ENCODE data around the gene MELTF.

MELTF gene

DNA sequence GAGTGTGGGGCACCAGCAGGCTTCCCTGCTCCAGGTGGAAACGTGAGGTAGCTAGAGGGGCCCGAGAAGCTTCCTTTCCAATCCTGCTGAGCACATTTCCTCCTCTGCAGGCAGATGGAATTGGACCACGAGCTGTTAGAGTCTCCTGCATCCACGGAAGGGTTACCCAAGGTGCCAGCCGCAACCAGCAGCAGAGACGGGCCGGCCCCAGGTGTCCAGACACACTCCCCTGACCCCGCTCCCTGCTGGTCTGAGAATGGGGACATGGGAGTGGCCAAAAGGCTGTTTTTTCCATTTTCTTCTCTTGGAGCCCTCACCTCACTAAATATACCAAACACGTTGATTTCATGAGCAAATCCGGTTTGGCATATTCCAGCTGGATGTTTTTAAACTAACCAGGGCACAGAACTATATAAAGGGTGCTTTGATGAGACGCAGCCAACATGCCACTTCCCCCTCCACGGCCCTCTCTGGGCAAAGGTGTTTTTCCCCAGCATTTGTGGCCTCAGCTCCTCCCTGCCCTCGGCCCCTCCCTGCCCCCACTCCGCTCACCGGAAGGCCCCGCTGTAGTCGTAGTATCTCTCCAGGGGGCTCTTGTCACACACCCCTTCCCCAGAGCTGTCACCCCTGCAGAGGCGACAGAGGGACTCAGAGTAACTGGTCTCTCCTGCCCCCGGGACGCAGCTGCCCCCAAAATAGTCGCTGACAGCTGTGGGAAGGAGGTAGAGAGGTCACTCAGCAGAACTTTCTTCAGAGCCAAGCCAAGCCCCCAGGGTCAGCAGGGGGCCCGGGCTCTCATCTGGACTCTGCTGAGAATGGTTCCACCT lies 7.0 kb downstream of the MELTF start:
- TF ChIP-seq, protein P1, sequence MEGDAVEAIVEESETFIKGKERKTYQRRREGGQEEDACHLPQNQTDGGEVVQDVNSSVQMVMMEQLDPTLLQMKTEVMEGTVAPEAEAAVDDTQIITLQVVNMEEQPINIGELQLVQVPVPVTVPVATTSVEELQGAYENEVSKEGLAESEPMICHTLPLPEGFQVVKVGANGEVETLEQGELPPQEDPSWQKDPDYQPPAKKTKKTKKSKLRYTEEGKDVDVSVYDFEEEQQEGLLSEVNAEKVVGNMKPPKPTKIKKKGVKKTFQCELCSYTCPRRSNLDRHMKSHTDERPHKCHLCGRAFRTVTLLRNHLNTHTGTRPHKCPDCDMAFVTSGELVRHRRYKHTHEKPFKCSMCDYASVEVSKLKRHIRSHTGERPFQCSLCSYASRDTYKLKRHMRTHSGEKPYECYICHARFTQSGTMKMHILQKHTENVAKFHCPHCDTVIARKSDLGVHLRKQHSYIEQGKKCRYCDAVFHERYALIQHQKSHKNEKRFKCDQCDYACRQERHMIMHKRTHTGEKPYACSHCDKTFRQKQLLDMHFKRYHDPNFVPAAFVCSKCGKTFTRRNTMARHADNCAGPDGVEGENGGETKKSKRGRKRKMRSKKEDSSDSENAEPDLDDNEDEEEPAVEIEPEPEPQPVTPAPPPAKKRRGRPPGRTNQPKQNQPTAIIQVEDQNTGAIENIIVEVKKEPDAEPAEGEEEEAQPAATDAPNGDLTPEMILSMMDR (conservative IDR thresholded peaks at IDR 0.05; ENCODE audit: low read depth, low read length) = no peak
- DNase-seq (ENCODE audit: low read depth) = no peak
- H3K4me3 ChIP-seq (ENCODE audit: low read depth, low read length) = peak overlapping the region; percentile 8

DNA sequence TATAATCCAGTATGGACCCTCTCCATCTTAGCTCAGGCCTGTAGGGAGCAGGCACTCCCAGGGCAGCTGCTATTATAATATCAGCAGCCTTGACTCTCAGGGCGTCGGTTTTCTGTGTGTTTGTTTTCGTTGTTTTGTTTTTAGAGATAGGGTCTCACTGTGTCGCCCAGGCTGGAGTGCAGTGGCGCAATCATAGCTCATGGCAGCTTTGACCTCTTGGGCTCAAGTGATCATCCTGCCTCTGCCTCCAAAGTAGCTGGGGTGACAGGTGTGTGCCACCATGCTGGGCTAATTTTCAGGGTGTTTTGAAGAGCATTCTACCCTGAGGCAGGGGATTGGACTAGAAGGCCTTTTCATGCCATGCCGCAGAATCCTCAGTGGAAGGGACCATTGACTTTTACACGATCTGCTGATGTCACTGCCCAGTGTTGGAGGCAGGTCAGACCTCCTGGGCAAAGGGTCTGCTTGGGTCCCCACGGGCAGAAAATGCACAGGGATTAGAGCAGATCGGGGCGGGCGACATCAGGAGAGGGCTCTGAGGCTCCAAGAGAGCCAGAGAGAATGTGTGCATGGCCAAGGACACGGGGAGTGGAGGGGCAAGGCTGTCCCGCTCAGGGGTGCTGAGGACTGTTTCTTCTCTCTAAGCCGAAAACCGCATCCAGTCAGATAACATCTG lies 7.8 kb downstream of the MELTF start:
- TF ChIP-seq, protein P1 (conservative IDR thresholded peaks at IDR 0.05; ENCODE audit: low read depth, low read length) = no peak
- no peak for DNase-seq (ENCODE audit: low read depth)
- no peak overlapping the region for H3K4me3 ChIP-seq (ENCODE audit: low read depth, low read length)

DNA sequence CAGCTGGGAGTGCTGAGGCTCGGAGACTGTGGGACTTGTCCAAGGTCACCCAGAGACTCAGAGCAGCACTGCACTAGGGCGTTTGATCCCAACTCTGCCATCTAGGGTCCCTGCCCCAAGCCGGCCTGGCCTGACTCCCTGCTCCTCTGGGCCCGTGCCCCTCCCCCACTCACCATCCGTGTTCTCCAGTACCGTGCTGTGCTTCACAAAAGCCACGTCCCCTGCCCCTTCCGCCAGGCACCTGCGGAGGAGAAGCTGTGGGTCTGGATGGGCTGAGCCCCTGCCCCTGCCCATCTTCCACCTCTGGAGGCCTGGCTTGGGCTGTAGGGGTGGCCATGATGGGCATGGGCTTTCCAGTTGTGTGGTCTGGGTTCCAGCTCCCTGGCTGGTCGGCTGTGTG lies 8.4 kb downstream of the MELTF start:
- TF ChIP-seq, protein P1 (conservative IDR thresholded peaks at IDR 0.05; ENCODE audit: low read depth, low read length) = no peak
- H3K4me3 ChIP-seq (ENCODE audit: low read depth, low read length) = no peak overlapping the region
- no peak for DNase-seq (ENCODE audit: low read depth)

DNA sequence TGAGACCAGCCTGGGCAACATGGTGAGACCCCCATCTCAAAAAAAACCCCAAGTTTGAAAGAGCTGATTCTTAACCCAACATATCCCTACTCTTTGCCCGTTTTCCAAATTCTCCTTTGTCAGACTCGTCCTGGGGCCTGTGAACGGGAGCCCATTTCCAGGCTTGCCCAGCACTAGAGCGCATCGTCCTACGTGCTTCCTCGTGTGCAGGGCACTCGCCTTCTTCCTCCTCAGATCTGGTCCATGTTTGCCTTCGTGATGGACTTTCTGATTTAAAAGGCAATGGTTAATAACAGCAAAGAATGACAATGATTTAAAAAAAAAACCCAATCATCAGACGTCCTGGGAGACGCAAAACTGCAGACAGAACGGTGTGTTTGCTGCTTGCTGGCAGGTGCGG lies 10.1 kb downstream of the MELTF start:
- TF ChIP-seq, protein P1 (conservative IDR thresholded peaks at IDR 0.05; ENCODE audit: low read depth, low read length) = no peak
- DNase-seq (ENCODE audit: low read depth) = no peak
- no peak overlapping the region for H3K4me3 ChIP-seq (ENCODE audit: low read depth, low read length)

DNA sequence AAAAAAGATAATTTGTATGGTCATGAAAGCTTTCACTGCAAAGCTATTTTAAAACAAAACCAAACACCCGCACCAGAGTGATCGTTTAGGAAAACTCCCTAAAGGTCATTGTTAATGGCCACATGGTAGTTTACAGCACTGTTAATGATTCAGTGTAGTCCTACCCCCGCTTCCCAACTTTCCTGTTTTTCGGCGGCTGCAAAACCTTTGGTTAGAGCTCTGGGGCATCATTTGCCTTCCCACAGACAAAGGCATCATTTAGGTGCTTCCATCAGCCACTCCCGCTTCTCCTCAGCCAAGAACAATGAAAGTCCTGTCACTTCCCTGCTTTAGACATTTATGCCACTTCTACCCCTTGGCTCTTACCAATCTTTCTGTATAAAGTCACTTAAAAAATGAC lies 10.6 kb downstream of the MELTF start:
- H3K4me3 ChIP-seq (ENCODE audit: low read depth, low read length) = no peak overlapping the region
- TF ChIP-seq, protein P1 (conservative IDR thresholded peaks at IDR 0.05; ENCODE audit: low read depth, low read length) = no peak
- no peak for DNase-seq (ENCODE audit: low read depth)

DNA sequence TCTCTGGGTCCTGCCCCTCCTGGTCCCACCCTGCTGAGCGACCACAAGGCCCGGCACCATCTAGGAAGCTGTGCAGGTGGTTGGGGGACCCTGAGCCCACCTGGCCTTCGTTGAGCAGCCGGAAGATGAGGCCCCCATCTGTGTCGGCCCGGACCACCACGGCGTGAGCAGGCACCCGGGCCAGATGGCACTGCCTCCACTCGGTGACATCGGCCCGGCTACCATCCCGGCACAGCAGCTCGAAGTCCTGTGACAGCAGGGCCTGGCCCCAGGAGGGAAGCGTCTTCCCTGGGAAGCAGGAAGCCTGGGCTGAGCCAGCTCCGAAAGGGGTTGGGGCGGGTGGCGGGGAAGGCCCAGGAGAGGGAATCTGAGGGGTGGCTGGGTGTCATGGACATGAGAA lies 12.6 kb downstream of the MELTF start:
- no peak overlapping the region for H3K4me3 ChIP-seq (ENCODE audit: low read depth, low read length)
- TF ChIP-seq, protein P1 (conservative IDR thresholded peaks at IDR 0.05; ENCODE audit: low read depth, low read length) = no peak
- DNase-seq (ENCODE audit: low read depth) = no peak

All from choroid plexus epithelial cell (primary cell).